OCI-LY7 (cell line): ENCODE results near the gene GALNT5. TPM values are rescaled to one million over a fixed set of nuclear protein-coding genes. Genes with fewer than 3 reads are reported as not detected.

Experiments
- BruUV-seq: library from RNA; stranded (reverse); fragments of 400-500 nt; replicated peaks from 2 replicates; lab custom pipeline; 2021; lab: Mats Ljungman, UMichigan
- CTCF ChIA-PET: fragments of 300-600 bp; sonication (Branson Sonifier 250); formaldehyde crosslinking; loops from one replicate; lab custom pipeline; 2022; ENCODE audit warnings: antibody characterized with exemption; ENCODE audit not compliant: unreplicated experiment; lab: Charles Lee
- POLR2A ChIA-PET: fragments of 300-600 bp; sonication (Branson Sonifier 250); formaldehyde crosslinking; loops from one replicate; lab custom pipeline; 2022; ENCODE audit warnings: antibody characterized with exemption; lab: Charles Lee
- DNase-seq: peaks from one replicate; pipeline ENCODE4 v3.0.0-alpha.2; 2015; ENCODE audit warnings: low spot score
- H2AFZ ChIP-seq: fragments of 200-600 bp; sonication (generic), shearing (Covaris generic); 2 replicates; pipeline ENCODE4 v1.6.1; 2014; ENCODE audit warnings: mild to moderate bottlenecking, antibody characterized with exemption, low read length, moderate library complexity
- H3K27ac ChIP-seq: fragments of 200-600 bp; sonication (generic); 2 replicates; pipeline ENCODE4 v1.5.1; 2014; ENCODE audit warnings: mixed run types, low read depth, mild to moderate bottlenecking, moderate library complexity, low read length, inconsistent platforms; ENCODE audit not compliant: poor library complexity, severe bottlenecking
- H3K36me3 ChIP-seq: fragments of 200-600 bp; sonication (generic); 2 replicates; pipeline ENCODE4 v1.6.1; 2014; ENCODE audit warnings: mild to moderate bottlenecking, antibody characterized with exemption, low read length, moderate library complexity, mixed read lengths; ENCODE audit not compliant: insufficient read depth
- H3K4me1 ChIP-seq: fragments of 200-600 bp; sonication (generic); 2 replicates; pipeline ENCODE4 v1.5.1; 2014; ENCODE audit warnings: mild to moderate bottlenecking, low read length; ENCODE audit not compliant: insufficient read depth, poor library complexity, severe bottlenecking
- H3K4me2 ChIP-seq: fragments of 200-600 bp; sonication (generic); 2 replicates; pipeline ENCODE4 v1.6.1; 2014; ENCODE audit warnings: mild to moderate bottlenecking, low read length
- H3K4me3 ChIP-seq: fragments of 200-600 bp; sonication (generic); 2 replicates; pipeline ENCODE4 v1.5.1; 2014; ENCODE audit warnings: mild to moderate bottlenecking, low read depth, low read length; ENCODE audit not compliant: poor library complexity, severe bottlenecking
- H3K79me2 ChIP-seq: fragments of 200-600 bp; sonication (generic); 2 replicates; pipeline ENCODE4 v1.6.1; 2016; ENCODE audit warnings: low read depth, mild to moderate bottlenecking, low read length, moderate library complexity, mixed read lengths; ENCODE audit not compliant: insufficient read depth
- H3K9me2 ChIP-seq: fragments of 200-600 bp; sonication (generic); 2 replicates; pipeline ENCODE4 v1.6.1; 2016; ENCODE audit warnings: mild to moderate bottlenecking, low read length, mixed read lengths; ENCODE audit not compliant: insufficient read depth
- H3K9me3 ChIP-seq: fragments of 200-600 bp; sonication (generic); 2 replicates; pipeline ENCODE4 v1.6.1; 2014; ENCODE audit warnings: mild to moderate bottlenecking, mixed run types, low read length, mixed read lengths
- H4K20me1 ChIP-seq: fragments of 200-600 bp; sonication (generic); 2 replicates; pipeline ENCODE4 v1.6.1; 2014; ENCODE audit warnings: mild to moderate bottlenecking, antibody characterized with exemption, low read length, moderate library complexity, mixed read lengths; ENCODE audit not compliant: insufficient read depth
- CTCF ChIP-seq: fragments of 200-600 bp; sonication (generic); conservative IDR thresholded peaks from 2 replicates; pipeline ENCODE4 v1.5.1; 2014; ENCODE audit warnings: mild to moderate bottlenecking, antibody characterized with exemption, low read length, moderate library complexity, mixed read lengths
- EZH2phosphoT487 ChIP-seq: fragments of 200-600 bp; sonication (generic); IDR thresholded peaks from 2 replicates; pipeline ENCODE4 v1.6.1; 2018; ENCODE audit warnings: low read depth, borderline replicate concordance, mild to moderate bottlenecking, mixed run types, antibody characterized with exemption, low read length, moderate library complexity, mixed read lengths
- intact Hi-C: fragments of 100-400 bp; cut with micrococcal nuclease; formaldehyde crosslinking; loops from one replicate; pipeline ENCODE4 v1.10.0; 2022; ENCODE audit not compliant: unreplicated experiment
- total RNA-seq, 2 experiments: library from RNA; depleted of rRNA in 1 of 2; stranded (reverse); fragments of >200 nt in 1 of 2; shearing (Covaris generic) in 1 of 2; gene quantifications; 2 replicates each; pipeline ENCODE4 v1.2.3, GENCODE V29; 2014 to 2022

GALNT5 gene
- total RNA-seq, 2 experiments from 2014 or later: not detected

- no TSS peak for BruUV-seq
- H3K27ac ChIP-seq: no peak overlapping the region
- ChIA-PET POLR2A (interaction anchor here (0.7 kb wide), 1 partner anchor 83 kb away, joined by 4 read pairs; no protein-coding TSS in a partner anchor), CTCF (no interaction called here)
- DNase-seq: no peak
- H3K36me3 ChIP-seq: no peaks in the 10 kb centered on the region
- no peaks in the 10 kb centered on the region for H3K9me3 ChIP-seq
- H2AFZ ChIP-seq: no peak overlapping the region
- no peaks in the 10 kb centered on the region for H3K79me2 ChIP-seq
- intact Hi-C loops: no loop called here
- H3K4me1 ChIP-seq: no peaks in the 10 kb centered on the region
- no peak for TF ChIP-seq EZH2phosphoT487
- TF ChIP-seq CTCF: no peak
- H4K20me1 ChIP-seq: no peaks in the 10 kb centered on the region
- H3K4me3 ChIP-seq: no peak overlapping the region
- no peak overlapping the region for H3K4me2 ChIP-seq
- H3K9me2 ChIP-seq: no peaks in the 10 kb centered on the region
These were observed 3.8 kb downstream of the GALNT5 start for GRCh38 chr2:157261199-157261782.

DNA sequence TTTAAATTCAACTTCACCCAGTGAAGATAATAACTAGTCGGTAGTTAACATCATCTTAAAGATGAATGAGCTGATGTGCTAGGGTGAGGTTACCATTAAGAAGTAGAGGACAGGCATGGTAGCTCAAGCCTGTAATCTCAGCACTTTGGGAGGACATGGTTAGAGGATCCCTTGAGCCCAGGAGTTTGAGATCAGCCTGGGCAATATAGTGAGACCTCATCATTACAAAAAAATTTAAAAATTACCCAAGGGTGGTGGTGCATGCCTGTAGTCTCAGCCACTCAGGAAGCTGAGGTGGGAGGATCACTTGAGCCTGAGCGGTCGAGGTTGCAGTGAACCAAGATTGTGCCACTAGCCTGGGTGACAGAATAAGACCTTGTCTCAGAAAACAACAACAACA lies 4.7 kb downstream of the GALNT5 start:
- no peaks in the 10 kb centered on the region for H4K20me1 ChIP-seq
- no peak overlapping the region for H2AFZ ChIP-seq
- intact Hi-C loops: no loop called here
- no peak for DNase-seq
- H3K79me2 ChIP-seq: no peaks in the 10 kb centered on the region
- H3K4me1 ChIP-seq: no peaks in the 10 kb centered on the region
- TF ChIP-seq EZH2phosphoT487 (no peak), CTCF (no peak)
- no peaks in the 10 kb centered on the region for H3K9me3 ChIP-seq
- no peaks in the 10 kb centered on the region for H3K9me2 ChIP-seq
- ChIA-PET CTCF (no interaction called here), POLR2A (interaction anchor here (0.7 kb wide), 1 partner anchor 9 kb away, joined by 5 read pairs; no protein-coding TSS in a partner anchor)
- no peak overlapping the region for H3K4me3 ChIP-seq
- no peak overlapping the region for H3K4me2 ChIP-seq
- no peaks in the 10 kb centered on the region for H3K36me3 ChIP-seq
- no TSS peak for BruUV-seq
- H3K27ac ChIP-seq: no peak overlapping the region

DNA sequence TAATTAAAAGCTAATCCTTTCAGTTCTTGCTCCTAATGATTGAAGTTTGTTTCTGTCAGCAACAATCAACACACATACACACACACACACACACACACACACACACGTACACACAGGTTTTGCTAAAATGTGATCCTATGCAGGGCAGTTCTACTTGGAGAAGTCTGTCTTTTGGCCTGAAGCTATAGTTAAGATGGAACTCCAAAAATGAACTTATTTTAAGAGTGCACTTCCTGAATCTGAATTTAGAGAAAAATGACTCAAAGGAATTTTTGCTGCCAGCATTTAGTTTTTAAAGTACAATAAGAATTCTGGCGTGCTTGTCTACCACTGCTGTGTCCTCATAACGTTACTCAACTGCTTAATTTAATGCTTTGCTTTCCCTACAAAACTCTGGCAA lies 6.6 kb downstream of the GALNT5 start:
- no peaks in the 10 kb centered on the region for H3K9me3 ChIP-seq
- no peak for DNase-seq
- TF ChIP-seq EZH2phosphoT487 (no peak), CTCF (no peak)
- no peaks in the 10 kb centered on the region for H3K4me1 ChIP-seq
- H4K20me1 ChIP-seq: no peaks in the 10 kb centered on the region
- ChIA-PET CTCF (no interaction called here), POLR2A (no interaction called here)
- no peak overlapping the region for H2AFZ ChIP-seq
- H3K4me3 ChIP-seq: no peak overlapping the region
- H3K79me2 ChIP-seq: no peaks in the 10 kb centered on the region
- intact Hi-C loops: no loop called here
- no peaks in the 10 kb centered on the region for H3K9me2 ChIP-seq
- no TSS peak for BruUV-seq
- H3K27ac ChIP-seq: no peak overlapping the region
- H3K4me2 ChIP-seq: no peak overlapping the region
- no peaks in the 10 kb centered on the region for H3K36me3 ChIP-seq
